HG03442 (cell line): ENCODE data around the gene CORO2A.
"Not testable (repeated sequence)": the region's sequence is repeated elsewhere in the genome, so short reads cannot be mapped to it uniquely, and the experiment has no call there.

Source experiments
- ATAC-seq: cut with Tn5 transposase; IDR thresholded peaks from one replicate; pipeline ENCODE4 v1.9.1; 2021; ENCODE audit warnings: mild to moderate bottlenecking, moderate library complexity; ENCODE audit not compliant: unreplicated experiment

The CORO2A gene

GRCh38 chr9:98118640-98119601 lies 73.5 kb downstream of the CORO2A start, which contains the start of gene TRIM14:
TSS of gene TRIM14 (minus strand) at chr9:98119222. CDS start at chr9:98119188, 34 bp downstream.
- peak; percentile 53 for ATAC-seq

GRCh38 chr9:98117984-98118639 lies 74.3 kb downstream of the CORO2A start:
- peak; percentile 45 for ATAC-seq

- not testable (repeated sequence) for ATAC-seq
These were observed 75.3 kb downstream of the CORO2A start for GRCh38 chr9:98117097-98117496.

- no peak for ATAC-seq
These were observed 83.4 kb downstream of the CORO2A start for GRCh38 chr9:98109052-98109451.

- peak; percentile 73 for ATAC-seq
These were observed 83.9 kb downstream of the CORO2A start for GRCh38 chr9:98108531-98109031.

- no peak for ATAC-seq
These were observed 84.5 kb downstream of the CORO2A start for GRCh38 chr9:98107926-98108325.

GRCh38 chr9:98105006-98105405 lies 87.4 kb downstream of the CORO2A start:
- ATAC-seq, result no peak

- no peak for ATAC-seq
These were observed 88.0 kb downstream of the CORO2A start for GRCh38 chr9:98104445-98104881.

- ATAC-seq, result peak; percentile 96
These were observed 90.6 kb downstream of the CORO2A start for GRCh38 chr9:98101868-98102273.

- no peak for ATAC-seq
These were observed 91.0 kb downstream of the CORO2A start for GRCh38 chr9:98101416-98101815.

- ATAC-seq, result no peak
These were observed 92.0 kb downstream of the CORO2A start for GRCh38 chr9:98100456-98100855.

- no peak for ATAC-seq
These were observed 92.5 kb downstream of the CORO2A start for GRCh38 chr9:98099898-98100297.

GRCh38 chr9:98099346-98099745 lies 93.1 kb downstream of the CORO2A start:
- no peak for ATAC-seq

GRCh38 chr9:98097836-98098235 lies 94.6 kb downstream of the CORO2A start:
- no peak for ATAC-seq

GRCh38 chr9:98096091-98096490 lies 96.3 kb downstream of the CORO2A start:
- ATAC-seq, result no peak

GRCh38 chr9:98095401-98095800 lies 97.0 kb downstream of the CORO2A start:
- ATAC-seq, result no peak

- no peak for ATAC-seq
These were observed 97.6 kb downstream of the CORO2A start for GRCh38 chr9:98094851-98095250.

- ATAC-seq, result no peak
These were observed 98.1 kb downstream of the CORO2A start for GRCh38 chr9:98094316-98094715.

- no peak for ATAC-seq
These were observed 99.9 kb downstream of the CORO2A start for GRCh38 chr9:98092613-98092931.

- no peak for ATAC-seq
These were observed 100.5 kb downstream of the CORO2A start for GRCh38 chr9:98091735-98092612.

- ATAC-seq, result not testable (repeated sequence)
These were observed 101.8 kb downstream of the CORO2A start for GRCh38 chr9:98090674-98091073.
